AG10803 (cell line): ENCODE measurements around the gene PTPRG.

Source experiments
- DNase-seq: peaks from one replicate; pipeline ENCODE4 v3.0.0; 2010; ENCODE audit warnings: low read depth
- H3K4me3 ChIP-seq: 2 replicates; pipeline ENCODE4 v1.5.1; 2011; ENCODE audit warnings: mild to moderate bottlenecking, low read length, control low read depth
- TF ChIP-seq, protein P1 (sequence below): conservative IDR thresholded peaks from 2 replicates; pipeline ENCODE4 v1.5.1; 2011; ENCODE audit warnings: mild to moderate bottlenecking, low read length, control low read depth, inconsistent platforms

The PTPRG gene

GRCh38 chr3:61718565-61718964 is 157.2 kb downstream of the PTPRG start:
- no peak overlapping the region for H3K4me3 ChIP-seq
- TF ChIP-seq, protein P1, sequence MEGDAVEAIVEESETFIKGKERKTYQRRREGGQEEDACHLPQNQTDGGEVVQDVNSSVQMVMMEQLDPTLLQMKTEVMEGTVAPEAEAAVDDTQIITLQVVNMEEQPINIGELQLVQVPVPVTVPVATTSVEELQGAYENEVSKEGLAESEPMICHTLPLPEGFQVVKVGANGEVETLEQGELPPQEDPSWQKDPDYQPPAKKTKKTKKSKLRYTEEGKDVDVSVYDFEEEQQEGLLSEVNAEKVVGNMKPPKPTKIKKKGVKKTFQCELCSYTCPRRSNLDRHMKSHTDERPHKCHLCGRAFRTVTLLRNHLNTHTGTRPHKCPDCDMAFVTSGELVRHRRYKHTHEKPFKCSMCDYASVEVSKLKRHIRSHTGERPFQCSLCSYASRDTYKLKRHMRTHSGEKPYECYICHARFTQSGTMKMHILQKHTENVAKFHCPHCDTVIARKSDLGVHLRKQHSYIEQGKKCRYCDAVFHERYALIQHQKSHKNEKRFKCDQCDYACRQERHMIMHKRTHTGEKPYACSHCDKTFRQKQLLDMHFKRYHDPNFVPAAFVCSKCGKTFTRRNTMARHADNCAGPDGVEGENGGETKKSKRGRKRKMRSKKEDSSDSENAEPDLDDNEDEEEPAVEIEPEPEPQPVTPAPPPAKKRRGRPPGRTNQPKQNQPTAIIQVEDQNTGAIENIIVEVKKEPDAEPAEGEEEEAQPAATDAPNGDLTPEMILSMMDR: no peak
- no peak for DNase-seq

- H3K4me3 ChIP-seq: no peak overlapping the region
- no peak for DNase-seq
- TF ChIP-seq, protein P1: no peak
These were observed 158.1 kb downstream of the PTPRG start for GRCh38 chr3:61719278-61719977.

DNA sequence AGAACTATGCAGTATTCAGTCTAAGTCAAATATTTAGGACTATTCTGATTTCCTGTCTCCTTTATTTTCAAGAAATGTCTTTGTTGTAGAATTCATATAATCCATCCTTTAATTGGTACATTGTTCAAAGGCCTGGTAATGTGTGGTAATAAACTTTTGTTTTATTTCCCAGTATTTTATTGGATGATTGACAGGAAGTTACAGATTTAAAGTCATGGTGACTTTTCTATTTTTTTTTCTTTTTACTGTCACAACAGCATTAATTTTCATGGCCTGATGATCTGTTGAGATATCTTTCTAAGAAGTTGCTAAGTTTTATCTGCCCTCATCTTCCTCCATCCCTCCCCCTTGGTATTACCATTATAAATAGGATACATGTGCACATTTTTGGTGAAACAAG is 161.7 kb downstream of the PTPRG start:
- DNase-seq: no peak
- no peak overlapping the region for H3K4me3 ChIP-seq
- TF ChIP-seq, protein P1: no peak

DNA sequence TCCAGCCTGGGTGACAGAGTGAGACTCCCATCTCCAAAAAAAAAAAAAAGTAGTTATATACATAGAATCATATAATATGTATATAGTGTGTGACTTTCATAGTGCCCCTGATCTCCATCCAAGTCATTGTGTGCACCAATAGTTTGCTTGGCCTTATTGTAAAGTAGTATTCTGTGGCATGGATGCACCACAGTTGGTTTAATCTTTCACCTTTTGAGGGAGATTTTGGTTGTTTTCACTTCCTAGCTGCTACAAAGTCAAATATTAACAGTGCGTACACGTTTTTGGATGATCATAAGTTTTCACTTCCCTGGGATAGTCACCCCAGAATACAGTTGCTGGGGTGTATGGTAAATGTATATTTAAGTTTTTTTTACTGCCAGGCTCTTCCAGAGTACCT is 162.8 kb downstream of the PTPRG start:
- no peak for DNase-seq
- no peak overlapping the region for H3K4me3 ChIP-seq
- TF ChIP-seq, protein P1: no peak

GRCh38 chr3:61724801-61725200 is 163.4 kb downstream of the PTPRG start:
- H3K4me3 ChIP-seq: no peak overlapping the region
- TF ChIP-seq, protein P1: no peak

DNA sequence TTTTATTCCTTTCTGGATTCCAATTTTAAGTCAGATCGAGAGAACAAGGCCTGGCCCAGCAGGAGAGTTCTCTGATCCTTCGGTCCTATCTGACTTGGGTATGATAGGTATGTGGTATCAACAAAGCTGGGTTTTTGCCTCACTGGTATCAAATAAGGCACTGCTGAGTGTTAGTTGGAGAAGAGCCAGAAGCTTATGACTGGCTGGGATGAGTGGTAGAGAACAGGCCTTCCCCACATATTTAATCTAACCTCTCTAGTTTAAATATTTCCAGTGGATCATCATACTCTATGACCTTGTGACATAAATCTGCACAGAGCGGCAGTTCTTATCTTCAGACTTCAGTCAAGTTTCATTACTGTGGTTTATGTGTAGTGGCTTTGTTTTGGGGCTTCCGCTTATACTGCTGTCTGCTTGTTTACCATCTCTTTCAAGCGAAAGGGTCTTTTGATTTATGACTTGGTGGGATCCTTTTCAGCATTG is 164.5 kb downstream of the PTPRG start:
- H3K4me3 ChIP-seq: no peak overlapping the region
- TF ChIP-seq, protein P1: no peak
- no peak for DNase-seq

More at GRCh38 chr3:61724801-61725200, 163.4 kb downstream of the PTPRG start:
- no peak for DNase-seq

DNA sequence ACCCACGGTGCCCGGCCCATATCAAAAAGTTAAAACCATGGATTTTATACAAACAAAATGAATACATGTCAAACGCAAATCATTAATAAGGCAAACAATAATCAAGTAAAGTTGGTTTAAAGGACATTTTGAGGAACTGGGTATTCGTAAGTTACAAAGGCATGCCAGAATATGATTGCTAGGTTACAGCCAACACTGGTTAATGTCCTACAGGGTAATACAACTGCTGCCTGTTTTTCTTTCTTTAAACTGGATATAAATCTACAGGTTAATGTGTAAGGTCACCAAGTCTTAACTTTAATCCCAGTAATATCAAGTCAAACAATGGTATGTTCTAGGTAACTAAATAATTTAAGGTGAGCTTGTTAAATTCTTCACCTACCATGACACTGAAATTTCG is 166.1 kb downstream of the PTPRG start:
- no peak overlapping the region for H3K4me3 ChIP-seq
- TF ChIP-seq, protein P1: no peak
- no peak for DNase-seq
